GM23338 (cell line): ENCODE results near the gene HES4. TPM values are rescaled to one million over a fixed set of nuclear protein-coding genes. Genes with fewer than 3 reads are reported as not detected.

Experiments used
- ATAC-seq: fragments of 200-7000 bp; cut with Tn5 transposase; 3 replicates; pipeline ENCODE4 v1.9.1; 2020
- DNase-seq: peaks from one replicate; pipeline ENCODE4 v3.0.0-alpha.2; 2015; ENCODE audit warnings: low spot score
- H2AFZ ChIP-seq: fragments of 200-600 bp; sonication (generic); 2 replicates; pipeline ENCODE4 v1.8.0; 2016; ENCODE audit warnings: antibody characterized with exemption, mild to moderate bottlenecking, moderate library complexity
- H3F3A ChIP-seq: fragments of 200-600 bp; sonication (generic); replicated peaks from 2 replicates; pipeline ENCODE4 v1.8.0; 2017; ENCODE audit warnings: antibody characterized with exemption, mixed run types, low read depth
- H3K27ac ChIP-seq: fragments of 200-600 bp; sonication (generic); 2 replicates; pipeline ENCODE4 v1.6.1; 2016; ENCODE audit warnings: low read depth
- H3K27me3 ChIP-seq: fragments of 200-600 bp; sonication (generic); 2 replicates; pipeline ENCODE4 v1.8.0; 2016; ENCODE audit warnings: mild to moderate bottlenecking, mixed run types, moderate library complexity; ENCODE audit not compliant: insufficient read depth
- H3K36me3 ChIP-seq: fragments of 200-600 bp; sonication (generic); 2 replicates; pipeline ENCODE4 v1.8.0; 2016; ENCODE audit warnings: mild to moderate bottlenecking; ENCODE audit not compliant: insufficient read depth
- H3K4me1 ChIP-seq: fragments of 200-600 bp; sonication (generic); 2 replicates; pipeline ENCODE4 v1.8.0; 2016; ENCODE audit warnings: mild to moderate bottlenecking, moderate library complexity; ENCODE audit not compliant: insufficient read depth
- H3K4me2 ChIP-seq: fragments of 200-600 bp; sonication (generic); 2 replicates; pipeline ENCODE4 v1.7.1; 2017; ENCODE audit warnings: mixed run types
- H3K4me3 ChIP-seq: fragments of 200-600 bp; sonication (generic); 2 replicates; pipeline ENCODE4 v1.6.1; 2016; ENCODE audit warnings: mixed run types
- H3K79me2 ChIP-seq: fragments of 200-600 bp; sonication (generic); replicated peaks from 2 replicates; pipeline ENCODE4 v1.8.0; 2017; ENCODE audit warnings: mild to moderate bottlenecking; ENCODE audit not compliant: insufficient read depth
- H3K9me2 ChIP-seq: fragments of 200-600 bp; sonication (generic); 2 replicates; pipeline ENCODE4 v1.8.0; 2017; ENCODE audit not compliant: insufficient read depth
- H4K20me1 ChIP-seq: fragments of 200-600 bp; sonication (generic); replicated peaks from 2 replicates; pipeline ENCODE4 v1.8.0; 2017; ENCODE audit warnings: mild to moderate bottlenecking; ENCODE audit not compliant: insufficient read depth
- H3K27ac Mint-ChIP-seq: 2 replicates; pipeline ENCODE4 v1.8.0; 2020; ENCODE audit warnings: inconsistent platforms, mild to moderate bottlenecking, moderate library complexity, mixed read lengths
- H3K27me3 Mint-ChIP-seq: 3 replicates; pipeline ENCODE4 v1.8.0; 2022; ENCODE audit warnings: low read depth, mild to moderate bottlenecking, moderate library complexity, mixed read lengths, inconsistent platforms; ENCODE audit not compliant: insufficient read depth, poor library complexity
- H3K36me3 Mint-ChIP-seq: 3 replicates; pipeline ENCODE4 v1.8.0; 2021; ENCODE audit warnings: low read depth, mild to moderate bottlenecking, inconsistent platforms, moderate library complexity, mixed read lengths
- H3K4me1 Mint-ChIP-seq: 3 replicates; pipeline ENCODE4 v1.8.0; 2020; ENCODE audit warnings: mild to moderate bottlenecking, inconsistent platforms, mixed read lengths
- H3K4me3 Mint-ChIP-seq: 3 replicates; pipeline ENCODE4 v1.8.0; 2021; ENCODE audit warnings: moderate library complexity, mild to moderate bottlenecking, inconsistent platforms, mixed read lengths
- H3K9me3 Mint-ChIP-seq: 3 replicates; pipeline ENCODE4 v1.8.0; 2020; ENCODE audit warnings: moderate library complexity, mild to moderate bottlenecking, inconsistent platforms, mixed read lengths
- CREB1 ChIP-seq: fragments of 250-450 bp; sonication (Bioruptor Pico); IDR thresholded peaks from 2 replicates; pipeline ENCODE4 v1.5.0; 2020; ENCODE audit warnings: low read depth, mild to moderate bottlenecking, moderate library complexity
- EZH2 ChIP-seq: fragments of 200-600 bp; sonication (generic); IDR thresholded peaks from one replicate; pipeline ENCODE4 v1.8.0; 2017; ENCODE audit warnings: antibody characterized with exemption, mild to moderate bottlenecking, low read depth; ENCODE audit not compliant: unreplicated experiment
- NANOG ChIP-seq: IDR thresholded peaks from 2 replicates; pipeline ENCODE4 v1.6.1; 2016; ENCODE audit warnings: antibody characterized with exemption, borderline replicate concordance
- POLR2AphosphoS5 ChIP-seq: IDR thresholded peaks from 2 replicates; pipeline ENCODE4 v1.6.1; 2016; ENCODE audit warnings: antibody characterized with exemption, low read depth
- STAT1 ChIP-seq: IDR thresholded peaks from one replicate; pipeline ENCODE4 v1.6.1; 2016; ENCODE audit warnings: antibody characterized with exemption; ENCODE audit not compliant: unreplicated experiment
- ZNF331 ChIP-seq: fragments of 250-450 bp; sonication (Bioruptor Pico); IDR thresholded peaks from 2 replicates; pipeline ENCODE4 v1.5.0; 2020; ENCODE audit warnings: low read depth, mild to moderate bottlenecking, moderate library complexity
- polyA plus RNA-seq: library from polyadenylated mRNA; unstranded; fragments of >200 nt; fragmentation: Nextera tagmentation; extraction: Ambion mirVana; gene quantifications from 2 replicates; pipeline ENCODE4 v1.2.1, GENCODE V29; 2016
- total RNA-seq: library from RNA; depleted of rRNA; stranded (reverse); fragments of >200 nt; shearing (Covaris generic); gene quantifications from 2 replicates; pipeline ENCODE4 v1.2.3, GENCODE V29; 2014
- TF ChIP-seq, protein P1 (sequence below): fragments of 250-450 bp; sonication (Bioruptor Pico); IDR thresholded peaks from 2 replicates; pipeline ENCODE4 v1.5.0; 2020; ENCODE audit warnings: mild to moderate bottlenecking, moderate library complexity
- TF ChIP-seq, protein P2 (sequence below): IDR thresholded peaks from one replicate; pipeline ENCODE4 v1.6.1; 2018; ENCODE audit warnings: antibody characterized with exemption; ENCODE audit not compliant: unreplicated experiment
- TF ChIP-seq, protein P3 (sequence below): IDR thresholded peaks from 2 replicates; pipeline ENCODE4 v1.6.1; 2016; ENCODE audit warnings: antibody characterized with exemption
- TF ChIP-seq, protein P4 (sequence below), 2 experiments: fragments of 200-600 bp in 1 of 2; sonication (generic) in 1 of 2; conservative IDR thresholded peaks; 2 replicates each; pipeline versions ENCODE4 v1.5.1 to v1.6.1; 2016 to 2017; ENCODE audit warnings: antibody characterized with exemption in 2 of 2, low read depth in 2 of 2, mild to moderate bottlenecking in 2 of 2, moderate library complexity in 1 of 2

Gene HES4
- total and polyA plus RNA-seq, 2 experiments from 2014 or later, result 2.3 to 6.7 TPM

DNA sequence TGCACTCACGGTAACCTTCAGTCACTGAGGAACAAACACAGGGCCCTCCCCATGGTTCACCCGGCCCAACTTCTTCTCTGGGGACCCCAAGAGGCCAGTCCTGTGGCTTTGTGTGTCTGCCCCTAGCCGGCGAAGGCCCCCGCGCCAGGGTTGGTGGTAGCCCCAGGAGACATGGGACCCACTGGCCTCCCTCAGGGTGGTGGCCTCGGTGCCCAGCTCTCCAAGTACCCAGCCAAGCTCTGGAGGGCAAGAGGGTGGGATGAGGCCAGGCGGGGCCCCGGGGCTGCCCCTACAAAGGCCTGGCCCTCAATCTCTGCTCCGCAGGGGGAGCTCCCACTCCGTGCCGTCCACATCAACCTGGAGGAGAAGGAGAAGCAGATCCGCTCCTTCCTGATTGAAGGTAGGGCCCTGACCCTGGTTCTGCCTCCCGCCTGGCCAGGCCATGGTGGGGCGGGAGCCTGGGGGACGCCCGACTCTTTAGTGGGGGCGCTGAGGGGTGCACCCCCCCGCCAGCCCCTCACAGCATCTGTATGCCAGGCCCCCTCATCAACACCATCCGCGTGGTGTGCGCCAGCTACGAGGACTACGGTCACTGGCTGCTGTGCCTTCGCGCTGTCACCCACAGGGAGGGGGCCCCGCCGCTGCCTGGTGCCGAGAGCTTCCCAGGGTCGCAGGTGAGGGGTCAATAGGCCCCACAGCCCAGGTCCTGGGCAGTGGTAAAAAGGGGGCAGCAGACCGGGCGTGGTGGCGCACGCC, 28.0 kb downstream of the HES4 start:
- Histone ChIP-seq H3K27me3 (peaks cover 34% of the 10 kb centered on the region), H4K20me1 (0 out of 2 replicates have a peak, but pooled peaks cover 2% of the 10 kb centered on the region), H3K36me3 (no peaks in the 10 kb centered on the region), H3F3A (peaks cover 7% of the 10 kb centered on the region), H3K27ac (no peak overlapping the region), H3K79me2 (no peaks in the 10 kb centered on the region), H2AFZ (no peak overlapping the region), H3K4me3 (no peak overlapping the region), H3K9me2 (no peaks in the 10 kb centered on the region), H3K4me1 (no peaks in the 10 kb centered on the region; the same call in 1 of the 2 replicates), H3K4me2 (no peak overlapping the region)
- ATAC-seq, result no peak
- no peaks in the 10 kb centered on the region for H3K9me3 Mint-ChIP-seq
- H3K4me1 Mint-ChIP-seq, result peaks cover 4% of the 10 kb centered on the region
- H3K36me3 Mint-ChIP-seq, result no peaks in the 10 kb centered on the region
- DNase-seq, result no peak
- no peak overlapping the region for H3K27ac Mint-ChIP-seq
- H3K4me3 Mint-ChIP-seq, result no peak overlapping the region
- TF ChIP-seq, protein P1, sequence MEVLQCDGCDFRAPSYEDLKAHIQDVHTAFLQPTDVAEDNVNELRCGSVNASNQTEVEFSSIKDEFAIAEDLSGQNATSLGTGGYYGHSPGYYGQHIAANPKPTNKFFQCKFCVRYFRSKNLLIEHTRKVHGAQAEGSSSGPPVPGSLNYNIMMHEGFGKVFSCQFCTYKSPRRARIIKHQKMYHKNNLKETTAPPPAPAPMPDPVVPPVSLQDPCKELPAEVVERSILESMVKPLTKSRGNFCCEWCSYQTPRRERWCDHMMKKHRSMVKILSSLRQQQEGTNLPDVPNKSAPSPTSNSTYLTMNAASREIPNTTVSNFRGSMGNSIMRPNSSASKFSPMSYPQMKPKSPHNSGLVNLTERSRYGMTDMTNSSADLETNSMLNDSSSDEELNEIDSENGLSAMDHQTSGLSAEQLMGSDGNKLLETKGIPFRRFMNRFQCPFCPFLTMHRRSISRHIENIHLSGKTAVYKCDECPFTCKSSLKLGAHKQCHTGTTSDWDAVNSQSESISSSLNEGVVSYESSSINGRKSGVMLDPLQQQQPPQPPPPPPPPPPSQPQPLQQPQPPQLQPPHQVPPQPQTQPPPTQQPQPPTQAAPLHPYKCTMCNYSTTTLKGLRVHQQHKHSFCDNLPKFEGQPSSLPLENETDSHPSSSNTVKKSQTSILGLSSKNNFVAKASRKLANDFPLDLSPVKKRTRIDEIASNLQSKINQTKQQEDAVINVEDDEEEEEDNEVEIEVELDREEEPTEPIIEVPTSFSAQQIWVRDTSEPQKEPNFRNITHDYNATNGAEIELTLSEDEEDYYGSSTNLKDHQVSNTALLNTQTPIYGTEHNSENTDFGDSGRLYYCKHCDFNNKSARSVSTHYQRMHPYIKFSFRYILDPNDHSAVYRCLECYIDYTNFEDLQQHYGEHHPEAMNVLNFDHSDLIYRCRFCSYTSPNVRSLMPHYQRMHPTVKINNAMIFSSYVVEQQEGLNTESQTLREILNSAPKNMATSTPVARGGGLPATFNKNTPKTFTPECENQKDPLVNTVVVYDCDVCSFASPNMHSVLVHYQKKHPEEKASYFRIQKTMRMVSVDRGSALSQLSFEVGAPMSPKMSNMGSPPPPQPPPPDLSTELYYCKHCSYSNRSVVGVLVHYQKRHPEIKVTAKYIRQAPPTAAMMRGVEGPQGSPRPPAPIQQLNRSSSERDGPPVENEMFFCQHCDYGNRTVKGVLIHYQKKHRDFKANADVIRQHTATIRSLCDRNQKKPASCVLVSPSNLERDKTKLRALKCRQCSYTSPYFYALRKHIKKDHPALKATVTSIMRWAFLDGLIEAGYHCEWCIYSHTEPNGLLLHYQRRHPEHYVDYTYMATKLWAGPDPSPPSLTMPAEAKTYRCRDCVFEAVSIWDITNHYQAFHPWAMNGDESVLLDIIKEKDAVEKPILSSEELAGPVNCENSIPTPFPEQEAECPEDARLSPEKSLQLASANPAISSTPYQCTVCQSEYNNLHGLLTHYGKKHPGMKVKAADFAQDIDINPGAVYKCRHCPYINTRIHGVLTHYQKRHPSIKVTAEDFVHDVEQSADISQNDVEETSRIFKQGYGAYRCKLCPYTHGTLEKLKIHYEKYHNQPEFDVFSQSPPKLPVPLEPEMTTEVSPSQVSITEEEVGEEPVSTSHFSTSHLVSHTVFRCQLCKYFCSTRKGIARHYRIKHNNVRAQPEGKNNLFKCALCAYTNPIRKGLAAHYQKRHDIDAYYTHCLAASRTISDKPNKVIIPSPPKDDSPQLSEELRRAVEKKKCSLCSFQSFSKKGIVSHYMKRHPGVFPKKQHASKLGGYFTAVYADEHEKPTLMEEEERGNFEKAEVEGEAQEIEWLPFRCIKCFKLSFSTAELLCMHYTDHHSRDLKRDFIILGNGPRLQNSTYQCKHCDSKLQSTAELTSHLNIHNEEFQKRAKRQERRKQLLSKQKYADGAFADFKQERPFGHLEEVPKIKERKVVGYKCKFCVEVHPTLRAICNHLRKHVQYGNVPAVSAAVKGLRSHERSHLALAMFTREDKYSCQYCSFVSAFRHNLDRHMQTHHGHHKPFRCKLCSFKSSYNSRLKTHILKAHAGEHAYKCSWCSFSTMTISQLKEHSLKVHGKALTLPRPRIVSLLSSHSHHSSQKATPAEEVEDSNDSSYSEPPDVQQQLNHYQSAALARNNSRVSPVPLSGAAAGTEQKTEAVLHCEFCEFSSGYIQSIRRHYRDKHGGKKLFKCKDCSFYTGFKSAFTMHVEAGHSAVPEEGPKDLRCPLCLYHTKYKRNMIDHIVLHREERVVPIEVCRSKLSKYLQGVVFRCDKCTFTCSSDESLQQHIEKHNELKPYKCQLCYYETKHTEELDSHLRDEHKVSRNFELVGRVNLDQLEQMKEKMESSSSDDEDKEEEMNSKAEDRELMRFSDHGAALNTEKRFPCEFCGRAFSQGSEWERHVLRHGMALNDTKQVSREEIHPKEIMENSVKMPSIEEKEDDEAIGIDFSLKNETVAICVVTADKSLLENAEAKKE, result no peak
- TF ChIP-seq, protein P2, sequence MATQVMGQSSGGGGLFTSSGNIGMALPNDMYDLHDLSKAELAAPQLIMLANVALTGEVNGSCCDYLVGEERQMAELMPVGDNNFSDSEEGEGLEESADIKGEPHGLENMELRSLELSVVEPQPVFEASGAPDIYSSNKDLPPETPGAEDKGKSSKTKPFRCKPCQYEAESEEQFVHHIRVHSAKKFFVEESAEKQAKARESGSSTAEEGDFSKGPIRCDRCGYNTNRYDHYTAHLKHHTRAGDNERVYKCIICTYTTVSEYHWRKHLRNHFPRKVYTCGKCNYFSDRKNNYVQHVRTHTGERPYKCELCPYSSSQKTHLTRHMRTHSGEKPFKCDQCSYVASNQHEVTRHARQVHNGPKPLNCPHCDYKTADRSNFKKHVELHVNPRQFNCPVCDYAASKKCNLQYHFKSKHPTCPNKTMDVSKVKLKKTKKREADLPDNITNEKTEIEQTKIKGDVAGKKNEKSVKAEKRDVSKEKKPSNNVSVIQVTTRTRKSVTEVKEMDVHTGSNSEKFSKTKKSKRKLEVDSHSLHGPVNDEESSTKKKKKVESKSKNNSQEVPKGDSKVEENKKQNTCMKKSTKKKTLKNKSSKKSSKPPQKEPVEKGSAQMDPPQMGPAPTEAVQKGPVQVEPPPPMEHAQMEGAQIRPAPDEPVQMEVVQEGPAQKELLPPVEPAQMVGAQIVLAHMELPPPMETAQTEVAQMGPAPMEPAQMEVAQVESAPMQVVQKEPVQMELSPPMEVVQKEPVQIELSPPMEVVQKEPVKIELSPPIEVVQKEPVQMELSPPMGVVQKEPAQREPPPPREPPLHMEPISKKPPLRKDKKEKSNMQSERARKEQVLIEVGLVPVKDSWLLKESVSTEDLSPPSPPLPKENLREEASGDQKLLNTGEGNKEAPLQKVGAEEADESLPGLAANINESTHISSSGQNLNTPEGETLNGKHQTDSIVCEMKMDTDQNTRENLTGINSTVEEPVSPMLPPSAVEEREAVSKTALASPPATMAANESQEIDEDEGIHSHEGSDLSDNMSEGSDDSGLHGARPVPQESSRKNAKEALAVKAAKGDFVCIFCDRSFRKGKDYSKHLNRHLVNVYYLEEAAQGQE, result no peak
- TF ChIP-seq, protein P3, sequence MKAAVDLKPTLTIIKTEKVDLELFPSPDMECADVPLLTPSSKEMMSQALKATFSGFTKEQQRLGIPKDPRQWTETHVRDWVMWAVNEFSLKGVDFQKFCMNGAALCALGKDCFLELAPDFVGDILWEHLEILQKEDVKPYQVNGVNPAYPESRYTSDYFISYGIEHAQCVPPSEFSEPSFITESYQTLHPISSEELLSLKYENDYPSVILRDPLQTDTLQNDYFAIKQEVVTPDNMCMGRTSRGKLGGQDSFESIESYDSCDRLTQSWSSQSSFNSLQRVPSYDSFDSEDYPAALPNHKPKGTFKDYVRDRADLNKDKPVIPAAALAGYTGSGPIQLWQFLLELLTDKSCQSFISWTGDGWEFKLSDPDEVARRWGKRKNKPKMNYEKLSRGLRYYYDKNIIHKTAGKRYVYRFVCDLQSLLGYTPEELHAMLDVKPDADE, result no peak
- TF ChIP-seq STAT1 (no peak), EZH2 (no peak), ZNF331 (CRISPR knock-in tag) (no peak), NANOG (no peak), CREB1 (CRISPR knock-in tag) (no peak), POLR2AphosphoS5 (no peak)
- TF ChIP-seq, protein P4, sequence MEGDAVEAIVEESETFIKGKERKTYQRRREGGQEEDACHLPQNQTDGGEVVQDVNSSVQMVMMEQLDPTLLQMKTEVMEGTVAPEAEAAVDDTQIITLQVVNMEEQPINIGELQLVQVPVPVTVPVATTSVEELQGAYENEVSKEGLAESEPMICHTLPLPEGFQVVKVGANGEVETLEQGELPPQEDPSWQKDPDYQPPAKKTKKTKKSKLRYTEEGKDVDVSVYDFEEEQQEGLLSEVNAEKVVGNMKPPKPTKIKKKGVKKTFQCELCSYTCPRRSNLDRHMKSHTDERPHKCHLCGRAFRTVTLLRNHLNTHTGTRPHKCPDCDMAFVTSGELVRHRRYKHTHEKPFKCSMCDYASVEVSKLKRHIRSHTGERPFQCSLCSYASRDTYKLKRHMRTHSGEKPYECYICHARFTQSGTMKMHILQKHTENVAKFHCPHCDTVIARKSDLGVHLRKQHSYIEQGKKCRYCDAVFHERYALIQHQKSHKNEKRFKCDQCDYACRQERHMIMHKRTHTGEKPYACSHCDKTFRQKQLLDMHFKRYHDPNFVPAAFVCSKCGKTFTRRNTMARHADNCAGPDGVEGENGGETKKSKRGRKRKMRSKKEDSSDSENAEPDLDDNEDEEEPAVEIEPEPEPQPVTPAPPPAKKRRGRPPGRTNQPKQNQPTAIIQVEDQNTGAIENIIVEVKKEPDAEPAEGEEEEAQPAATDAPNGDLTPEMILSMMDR (conservative IDR thresholded peaks at IDR 0.05; ENCODE audit: low read depth in 2 of 2), result no peak
- H3K27me3 Mint-ChIP-seq, result peaks cover 43% of the 10 kb centered on the region
